Measurements from ENCODE around the gene UBL4B. TPM values are rescaled to one million over a fixed set of nuclear protein-coding genes. Genes with fewer than 3 reads are reported as not detected.

Gene UBL4B
- total RNA-seq, 2 donors from 2014 or later: not detected

- H3K4me3 ChIP-seq: no peak overlapping the region
- H3K9me3 ChIP-seq: no peaks in the 10 kb centered on the region
- no peaks in the 10 kb centered on the region for H3K4me1 ChIP-seq
- H3K36me3 ChIP-seq: no peaks in the 10 kb centered on the region
- H3K27me3 ChIP-seq: no peaks in the 10 kb centered on the region
- no peak overlapping the region for H3K27ac ChIP-seq
- no peak for DNase-seq (ENCODE audit: low spot score)
- TF ChIP-seq CTCF (IDR thresholded peaks at IDR 0.05): no peak
Measured at GRCh38 chr1:110138956-110139355, 26.7 kb downstream of the UBL4B start.

- no peak for TF ChIP-seq CTCF (IDR thresholded peaks at IDR 0.05)
- Histone ChIP-seq H3K27ac (no peak overlapping the region), H3K4me1 (no peaks in the 10 kb centered on the region), H3K4me3 (no peak overlapping the region), H3K9me3 (no peaks in the 10 kb centered on the region), H3K27me3 (no peaks in the 10 kb centered on the region), H3K36me3 (no peaks in the 10 kb centered on the region)
- no peak for DNase-seq (ENCODE audit: low spot score)
Measured at GRCh38 chr1:110144366-110144765, 32.1 kb downstream of the UBL4B start.

- Histone ChIP-seq H3K9me3 (no peaks in the 10 kb centered on the region), H3K4me3 (no peak overlapping the region), H3K27me3 (peaks cover 5 to 12% of the 10 kb centered on the region in 2 donors), H3K36me3 (no peaks in the 10 kb centered on the region), H3K4me1 (peaks cover 0 to 14% of the 10 kb centered on the region in 2 donors), H3K27ac (no peak overlapping the region)
- no peak for TF ChIP-seq CTCF (IDR thresholded peaks at IDR 0.05)
- DNase-seq (ENCODE audit: low spot score): no peak
Measured at GRCh38 chr1:110148961-110149360, 36.7 kb downstream of the UBL4B start.

- Histone ChIP-seq H3K27ac (no peak within 1 kb of the TSS), H3K4me3 (peak within 1 kb of the TSS in 1 of 2 donors; percentile 35), H3K4me1 (peaks cover 0 to 14% of the 10 kb centered on the region in 2 donors), H3K27me3 (peaks cover 5 to 12% of the 10 kb centered on the region in 2 donors), H3K9me3 (no peaks in the 10 kb centered on the region), H3K36me3 (no peaks in the 10 kb centered on the region)
- TF ChIP-seq CTCF (IDR thresholded peaks at IDR 0.05): no peak
- no peak for DNase-seq (ENCODE audit: low spot score)
Measured at GRCh38 chr1:110150330-110151174, 38.3 kb downstream of the UBL4B start, which contains the start of gene SLC6A17. TSS of gene SLC6A17 (plus strand) at chr1:110150494. CDS start at chr1:110166930, 16,436 bp downstream.

- Histone ChIP-seq H3K4me3 (peak overlapping the region in 1 of 2 donors; percentile 35), H3K9me3 (no peaks in the 10 kb centered on the region), H3K27ac (no peak overlapping the region), H3K4me1 (peaks cover 0 to 14% of the 10 kb centered on the region in 2 donors), H3K36me3 (no peaks in the 10 kb centered on the region), H3K27me3 (peaks cover 5 to 12% of the 10 kb centered on the region in 2 donors)
- TF ChIP-seq CTCF (IDR thresholded peaks at IDR 0.05): no peak
- DNase-seq (ENCODE audit: low spot score): no peak
Measured at GRCh38 chr1:110151175-110151669, 39.0 kb downstream of the UBL4B start.
